Urothelium cell line (cell line): ENCODE results near the gene GIMAP1.
"Not testable (repeated sequence)": the region's sequence is repeated elsewhere in the genome, so short reads cannot be mapped to it uniquely, and the experiment has no call there.

Experiments
- DNase-seq: peaks from one replicate; pipeline ENCODE4 v3.0.0; 2011; ENCODE audit warnings: low spot score, mixed read lengths
- FAIRE-seq: peaks from 2 replicates; lab custom pipeline; 2011; peaks lifted over from hg19 to GRCh38; lab: Jason Lieb, UNC

The GIMAP1 gene

DNA sequence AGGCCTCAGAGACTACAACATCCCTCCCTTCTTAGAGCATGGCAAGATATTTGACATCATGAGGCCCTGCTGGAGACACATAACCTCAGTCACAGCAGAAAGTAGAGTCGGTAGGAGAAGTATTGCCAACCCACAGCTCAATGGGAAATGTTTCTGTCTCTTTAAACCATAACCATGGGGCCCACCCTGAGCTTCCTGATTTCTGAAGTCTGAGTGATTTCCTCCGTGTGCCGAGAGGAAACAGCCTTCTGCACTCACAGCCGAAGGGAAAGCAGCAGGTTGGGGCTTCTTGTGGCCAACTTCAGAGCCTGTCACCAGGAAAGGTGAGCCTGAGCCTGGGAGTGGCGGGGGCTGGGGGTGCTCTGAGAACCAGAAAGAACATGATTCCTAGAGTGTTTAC is at the start of gene GIMAP1:
Gene GIMAP1 (plus strand): TSS at position 246 of the 400 bp plus-strand sequence. CDS start 2,435 bp downstream, outside the sequence.
- FAIRE-seq (no peak), DNase-seq (no peak)

DNA sequence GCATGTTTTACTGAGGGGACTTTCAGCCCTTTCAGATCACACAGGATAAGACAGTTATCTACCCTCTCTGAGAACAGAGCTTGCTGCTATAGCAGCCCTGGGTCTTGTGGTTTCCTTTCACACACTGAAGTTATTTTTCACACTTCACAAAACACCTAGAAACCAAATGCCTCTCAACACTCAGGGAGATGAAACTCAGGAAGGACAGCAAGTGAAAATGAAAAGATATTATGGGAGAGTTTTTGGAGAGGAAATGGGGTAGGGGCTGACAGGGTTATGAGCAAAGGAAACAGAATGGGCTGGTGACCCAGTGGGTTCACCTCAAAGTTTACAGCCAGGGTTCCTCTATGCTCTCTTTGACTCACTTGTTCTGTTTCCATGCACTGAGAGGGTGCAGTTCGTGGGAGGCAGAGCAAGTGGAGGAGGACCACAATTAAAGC is 47.9 kb upstream of the GIMAP1 start:
- FAIRE-seq (no peak), DNase-seq (no peak)

DNA sequence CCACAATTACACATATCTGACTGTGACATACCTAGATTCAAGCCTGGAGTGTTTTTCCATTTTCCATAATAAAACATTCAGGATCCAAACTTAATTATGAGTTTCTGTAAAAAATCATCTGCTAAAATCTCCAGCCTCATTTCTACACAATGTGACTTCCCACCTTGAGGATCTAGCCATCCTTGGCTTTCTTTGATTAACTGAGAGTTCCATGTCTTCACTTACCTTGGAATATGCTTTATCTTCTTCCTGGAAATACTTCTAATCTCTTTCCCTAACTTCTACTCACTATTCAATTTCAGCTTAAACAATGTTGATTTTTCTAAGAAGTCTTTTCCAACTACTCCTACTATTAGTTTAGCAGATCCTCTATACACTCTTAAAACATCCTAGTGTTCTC is 47.4 kb upstream of the GIMAP1 start:
- DNase-seq, result no peak
- FAIRE-seq, result no peak

DNA sequence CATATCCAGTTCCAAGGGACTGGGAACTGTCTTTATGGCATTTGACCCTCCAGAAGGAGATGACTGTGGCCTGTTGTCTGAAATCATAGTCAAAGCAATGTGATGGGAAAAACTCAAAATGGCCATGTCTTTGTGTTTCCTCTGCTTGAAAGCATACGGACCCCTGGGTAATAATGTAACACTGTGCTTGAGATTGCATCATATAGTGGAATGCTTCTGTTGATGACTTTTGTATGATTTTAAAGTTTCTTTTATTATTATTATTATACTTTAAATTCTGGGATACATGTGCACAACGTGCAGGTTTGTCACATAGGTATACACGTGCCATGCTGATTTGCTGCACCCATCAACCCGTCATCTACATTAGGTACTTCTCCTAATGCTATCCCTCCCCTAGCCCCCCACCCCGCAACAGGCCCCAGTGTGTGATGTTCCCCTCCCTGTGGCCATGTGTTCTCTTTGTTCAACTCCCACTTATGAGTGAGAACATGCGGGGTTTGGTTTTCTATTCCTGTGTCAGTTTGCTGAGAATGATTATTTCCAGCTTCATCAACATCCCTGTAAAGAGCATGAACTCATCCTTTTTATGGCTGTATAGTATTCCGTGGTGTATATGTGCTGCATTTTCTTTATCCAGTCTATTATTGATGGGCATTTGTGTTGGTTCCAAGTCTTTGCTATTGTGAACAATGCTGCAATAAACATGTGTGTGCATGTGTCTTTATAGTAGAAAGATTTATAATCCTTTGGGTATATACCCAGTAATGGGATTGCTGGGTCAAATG is 44.4 kb upstream of the GIMAP1 start:
- not testable (repeated sequence) for DNase-seq, FAIRE-seq

DNA sequence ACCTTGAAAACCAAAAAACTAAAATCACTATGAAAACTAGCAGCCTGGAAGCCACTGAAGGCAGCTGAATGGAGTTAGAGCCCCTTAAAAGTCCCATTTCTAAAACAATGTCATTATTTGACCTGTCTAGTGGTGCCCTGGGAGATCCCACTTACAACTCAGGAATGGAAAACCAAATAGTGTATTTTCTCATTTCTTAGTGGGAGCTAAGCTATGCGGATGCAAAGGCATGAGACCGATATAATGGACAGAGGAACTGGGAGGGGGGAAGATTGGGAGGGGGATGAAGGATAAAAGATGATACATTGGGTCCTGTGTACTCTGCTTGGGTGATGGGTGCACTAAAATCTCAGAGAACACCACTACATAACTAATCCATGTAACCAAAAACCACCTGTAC is 40.7 kb upstream of the GIMAP1 start:
- DNase-seq (no peak), FAIRE-seq (no peak)

DNA sequence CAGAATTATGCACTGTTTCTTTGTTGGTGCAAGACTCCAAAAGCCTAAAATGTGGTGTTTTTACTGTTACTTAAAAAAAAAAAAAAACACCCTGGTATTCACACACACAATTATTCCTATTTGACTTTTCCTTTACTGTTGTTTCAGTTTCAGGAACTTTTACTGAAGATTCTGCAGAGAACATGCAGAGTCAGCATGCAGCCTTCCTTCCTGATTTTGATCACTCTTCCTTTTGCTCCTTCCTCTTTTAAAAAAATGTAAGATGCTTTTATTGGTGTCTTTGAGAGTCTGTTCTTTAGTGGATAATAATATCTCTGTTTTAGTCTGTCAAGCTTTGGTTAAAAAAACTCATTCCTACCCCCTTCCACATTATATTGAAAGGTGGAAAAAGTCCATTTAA is 40.1 kb upstream of the GIMAP1 start:
- FAIRE-seq, DNase-seq: not testable (repeated sequence)

DNA sequence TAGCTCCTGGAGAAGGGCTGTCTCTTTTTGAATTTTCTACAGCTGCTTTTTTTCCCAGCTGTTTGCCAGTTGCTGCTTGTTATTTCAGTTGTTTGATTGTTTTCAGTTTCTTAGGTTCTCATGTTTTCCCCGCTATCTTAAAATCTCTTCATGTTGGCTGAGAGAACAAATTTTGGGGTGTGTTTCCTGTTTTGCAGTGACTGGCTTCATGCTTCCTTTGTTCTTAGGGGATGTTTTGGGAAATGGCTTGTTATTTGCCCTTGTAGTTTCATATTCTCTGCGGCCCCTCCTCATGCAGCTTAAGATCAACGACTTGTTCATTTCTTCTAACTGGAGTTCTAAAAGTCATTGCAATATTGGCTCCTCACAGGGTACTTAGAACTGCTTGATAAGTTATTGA is 39.6 kb upstream of the GIMAP1 start:
- FAIRE-seq, DNase-seq: not testable (repeated sequence)

DNA sequence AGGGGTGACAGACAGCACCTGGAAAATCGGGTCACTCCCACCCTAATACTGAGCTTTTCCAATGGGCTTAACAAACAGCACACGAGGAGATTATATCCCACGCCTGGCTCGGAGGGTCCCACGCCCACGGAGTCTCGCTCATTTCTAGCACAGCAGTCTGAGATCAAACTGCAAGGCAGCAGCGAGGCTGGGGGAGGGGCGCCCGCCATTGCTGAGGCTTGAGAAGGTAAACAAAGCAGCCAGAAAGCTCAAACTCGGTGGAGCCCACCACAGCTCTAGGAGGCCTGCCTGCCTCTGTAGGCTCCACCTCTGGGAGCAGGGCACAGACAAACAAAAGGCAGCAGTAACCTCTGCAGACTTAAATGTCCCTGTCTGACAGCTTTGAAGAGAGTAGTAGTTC is 37.8 kb upstream of the GIMAP1 start:
- not testable (repeated sequence) for DNase-seq, FAIRE-seq

DNA sequence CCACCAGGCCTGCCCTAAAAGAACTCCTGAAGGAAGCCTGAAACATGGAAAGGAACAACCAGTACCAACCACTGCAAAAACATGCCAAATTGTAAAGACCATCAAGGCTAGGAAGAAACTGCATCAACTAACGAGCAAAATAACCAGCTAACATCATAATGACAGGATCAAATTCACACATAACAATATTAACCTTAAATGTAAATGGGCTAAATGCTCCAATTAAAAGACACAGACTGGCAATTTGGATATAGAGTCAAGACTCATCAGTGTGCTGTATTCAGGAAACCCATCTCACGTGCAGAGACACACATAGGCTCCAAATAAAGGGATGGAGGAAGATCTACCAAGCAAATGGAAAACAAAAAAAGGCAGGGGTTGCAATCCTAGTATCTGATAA is 36.0 kb upstream of the GIMAP1 start:
- DNase-seq, FAIRE-seq: not testable (repeated sequence)

DNA sequence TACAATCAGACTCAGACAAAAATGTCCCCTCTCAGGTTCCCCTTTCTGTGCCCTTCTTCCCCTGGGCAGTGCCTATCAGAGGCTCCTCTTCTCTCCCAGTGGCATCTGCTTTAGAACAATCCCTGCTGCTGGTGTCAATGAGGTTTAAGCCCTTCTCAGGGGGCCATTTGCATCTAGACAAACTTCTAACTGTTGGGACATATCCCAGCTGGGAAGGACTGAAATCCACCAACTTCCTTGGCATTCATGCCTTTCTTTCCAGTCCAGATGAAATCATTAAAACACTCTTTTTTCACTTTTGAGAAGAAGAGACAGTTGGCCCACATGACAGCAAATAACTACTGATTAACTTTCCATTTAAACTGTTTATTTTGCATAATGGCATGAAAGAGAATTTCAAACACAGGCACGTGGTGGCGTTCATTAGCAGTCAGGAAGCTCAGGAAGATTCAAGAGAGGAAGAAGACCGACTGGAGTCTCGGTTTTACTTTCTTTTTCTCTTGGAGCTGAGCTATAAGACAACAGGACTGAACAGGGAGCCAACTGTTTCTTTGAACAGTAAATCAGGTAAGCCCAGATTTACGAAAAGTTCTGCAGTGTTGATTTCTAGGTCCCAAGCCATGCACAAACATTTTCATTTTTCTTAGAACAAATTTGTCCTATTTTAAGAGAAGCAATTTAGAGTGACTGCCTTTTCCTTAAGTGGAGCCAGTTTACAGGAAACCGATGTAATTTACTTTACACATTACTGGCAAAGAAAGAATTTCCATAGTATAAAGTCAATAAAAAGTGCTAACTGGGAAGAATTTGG is 31.0 kb upstream of the GIMAP1 start, which contains the start of gene GIMAP2:
Gene GIMAP2 (plus strand): TSS at position 488 of the 811 bp plus-strand sequence. CDS start 1,354 bp downstream, outside the sequence.
- FAIRE-seq, result no peak

DNA sequence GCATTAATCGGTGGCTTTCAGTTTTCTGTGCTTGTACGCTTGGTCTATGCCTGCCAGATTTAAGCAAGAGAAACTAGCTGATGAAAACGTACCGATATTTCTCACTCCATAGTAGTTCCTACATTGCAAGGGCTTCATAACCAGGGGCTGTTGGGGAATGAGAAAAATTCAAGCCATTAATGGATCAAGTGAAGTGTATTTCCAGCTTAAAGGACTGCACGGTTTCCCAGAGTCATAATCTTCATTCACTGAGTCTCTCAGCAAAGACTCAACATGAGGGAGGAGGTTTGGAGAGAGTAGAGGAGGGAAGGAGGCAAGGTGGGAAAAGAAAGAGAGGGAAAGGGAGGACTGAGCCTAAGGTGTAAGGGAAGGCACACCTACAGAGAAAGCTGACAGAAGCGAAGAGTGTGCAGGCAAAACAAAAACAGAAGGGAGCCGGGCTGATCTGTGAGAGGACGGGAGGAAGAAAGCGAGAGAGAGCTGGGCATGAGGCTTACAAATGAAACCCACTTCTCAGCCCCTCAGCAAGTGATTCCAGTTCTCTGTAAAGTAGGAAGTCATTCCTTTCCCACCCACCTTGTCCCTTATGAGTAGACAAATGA is 30.3 kb upstream of the GIMAP1 start:
- DNase-seq (no peak), FAIRE-seq (no peak)

More for the DNA sequence above, 31.0 kb upstream of the GIMAP1 start, which contains the start of gene GIMAP2:
- DNase-seq, result no peak

DNA sequence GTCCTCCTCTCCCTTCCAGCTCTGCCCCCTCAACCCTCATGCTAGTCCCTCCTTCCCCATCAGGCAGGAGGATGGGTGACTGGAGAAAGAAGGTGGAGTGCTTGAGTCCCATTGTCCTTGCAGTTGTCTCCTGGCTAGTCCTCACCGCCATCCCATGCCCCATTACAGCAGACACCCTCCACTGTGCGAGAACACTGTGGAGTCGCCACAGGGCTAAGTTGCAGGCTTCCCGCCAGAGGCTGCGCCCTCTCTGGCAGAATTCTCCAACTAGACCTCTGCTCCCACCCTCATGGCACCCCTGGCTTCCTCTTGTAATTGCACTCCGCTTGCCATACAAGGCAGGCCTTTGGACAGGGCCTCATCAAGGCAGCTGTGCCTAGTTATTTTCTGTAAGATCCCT is 27.8 kb upstream of the GIMAP1 start:
- FAIRE-seq (no peak), DNase-seq (no peak)

DNA sequence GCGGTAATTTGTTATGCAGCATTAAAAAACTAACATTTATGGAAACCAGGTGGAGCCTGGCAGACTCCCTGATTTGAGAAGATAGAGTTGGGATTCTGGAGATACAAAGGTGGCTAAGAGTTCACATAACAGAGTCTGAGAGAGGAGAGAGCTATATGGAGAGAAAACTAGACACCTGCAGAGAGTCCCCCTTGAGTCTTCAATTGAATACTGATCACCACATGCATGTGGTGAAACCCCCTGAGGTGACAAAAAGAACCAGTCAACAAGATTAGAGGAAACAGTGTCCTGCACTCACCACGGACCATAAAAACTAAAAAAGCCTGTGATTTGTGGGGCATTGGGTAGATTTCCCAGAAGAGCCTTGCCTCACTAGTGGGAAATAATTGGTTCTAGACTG is 20.8 kb upstream of the GIMAP1 start:
- DNase-seq (no peak), FAIRE-seq (no peak)

DNA sequence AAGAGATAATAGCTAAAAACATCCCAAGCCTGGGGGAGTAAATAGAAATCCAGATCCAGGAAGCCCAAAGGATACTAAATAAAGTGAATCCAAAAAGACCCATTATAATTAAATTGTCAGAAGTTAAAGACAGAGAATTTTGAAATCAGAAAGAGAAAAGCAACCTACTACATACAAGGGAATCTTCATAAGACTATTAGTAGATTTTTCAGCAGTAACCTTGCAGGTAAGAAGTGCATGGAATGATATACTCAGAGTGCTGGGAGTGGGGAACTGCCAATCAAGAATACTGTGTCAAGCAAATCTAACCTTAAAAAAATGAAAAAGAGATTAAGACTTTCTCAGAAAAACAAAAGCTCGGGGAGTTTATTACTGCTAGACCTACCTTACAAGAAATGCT is 13.2 kb upstream of the GIMAP1 start:
- FAIRE-seq (no peak), DNase-seq (no peak)

DNA sequence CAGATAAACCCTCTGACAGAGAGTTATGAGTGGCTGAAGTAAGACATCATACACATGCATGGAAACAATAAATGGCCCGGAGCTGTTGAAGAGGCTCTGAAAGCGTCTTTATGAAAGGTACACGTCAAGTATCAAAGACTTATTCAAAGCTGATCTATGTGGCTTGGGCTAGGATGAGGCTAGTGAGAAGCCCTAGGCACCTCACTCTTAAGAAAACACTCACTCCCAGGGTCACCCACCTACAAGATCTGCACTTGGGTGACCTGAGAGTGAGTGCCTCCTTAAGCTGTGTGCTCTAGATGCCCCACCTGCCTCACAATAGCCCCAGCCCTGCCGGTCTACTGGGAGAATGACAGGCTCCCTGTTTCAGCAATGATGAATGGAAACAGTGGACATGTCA is 1.1 kb upstream of the GIMAP1 start:
- FAIRE-seq, result no peak
- DNase-seq, result no peak

DNA sequence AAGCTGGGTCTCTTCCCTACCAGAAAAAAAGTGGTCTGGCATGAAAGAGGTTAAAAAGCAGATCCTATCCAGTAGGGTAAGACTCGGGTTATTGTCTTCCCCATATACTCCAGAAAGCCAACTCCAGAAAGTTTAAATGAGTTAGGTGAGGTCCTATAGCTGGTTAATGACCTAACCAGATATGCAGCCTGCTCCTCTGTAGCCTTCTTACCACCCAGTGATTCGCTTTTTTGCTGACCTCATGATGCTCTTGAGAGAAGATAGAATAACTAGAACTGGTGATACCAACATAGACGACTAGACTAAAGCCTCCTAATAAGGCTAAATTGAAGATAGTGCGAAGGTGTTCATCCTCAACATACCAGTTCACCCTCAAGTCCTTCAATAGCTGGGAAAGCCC is 675 bp upstream of the GIMAP1 start:
- no peak for FAIRE-seq
- DNase-seq, result no peak

DNA sequence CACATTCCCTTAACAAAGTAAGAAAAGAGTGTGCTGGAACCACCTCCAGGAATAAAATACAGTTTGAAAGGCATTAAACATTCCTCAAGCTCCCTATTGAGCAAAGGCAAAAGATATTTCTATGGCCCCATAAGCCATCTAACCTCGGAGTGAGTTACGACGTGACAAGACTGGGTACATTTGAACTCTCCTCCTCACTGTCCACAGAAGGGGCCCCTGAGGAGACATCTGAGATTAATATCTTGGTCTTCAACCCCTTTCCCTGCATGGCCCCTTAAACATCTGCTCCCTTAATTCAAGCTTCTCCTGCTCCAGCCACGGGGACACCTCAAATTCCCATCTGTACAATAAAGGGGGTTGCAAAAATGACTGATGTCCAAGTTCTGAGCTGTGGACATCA is 526 bp downstream of the GIMAP1 start:
- FAIRE-seq, result no peak
- no peak for DNase-seq

DNA sequence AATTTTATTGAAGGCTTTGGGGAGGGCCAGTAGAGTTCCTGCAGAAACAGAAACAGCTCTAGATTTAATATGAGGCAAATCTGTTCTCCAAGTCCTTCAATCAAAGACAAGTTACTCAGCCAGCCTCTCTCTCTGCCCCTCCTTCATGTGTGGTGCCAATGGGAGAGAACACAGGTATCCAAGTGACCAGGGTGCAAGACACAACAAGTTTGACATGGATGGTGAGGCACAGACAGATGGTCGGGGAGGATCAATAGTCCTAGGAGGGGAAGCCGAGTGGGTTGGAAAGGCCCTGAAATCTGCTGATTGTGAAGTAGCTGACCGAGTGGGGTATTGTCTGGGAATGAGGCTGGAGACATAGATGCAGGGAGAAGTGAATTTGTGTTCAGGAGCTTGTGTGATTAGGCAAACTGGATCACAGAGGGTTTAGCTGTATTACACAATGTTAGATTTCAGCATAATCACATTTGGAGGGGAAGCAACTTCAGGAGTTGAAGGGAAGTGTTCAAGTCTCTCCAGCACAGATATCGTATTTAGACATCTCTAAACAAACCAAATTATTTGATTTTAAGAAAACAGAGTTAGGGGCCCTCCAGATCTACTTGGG is 1.5 kb downstream of the GIMAP1 start:
- FAIRE-seq (no peak), DNase-seq (no peak)

DNA sequence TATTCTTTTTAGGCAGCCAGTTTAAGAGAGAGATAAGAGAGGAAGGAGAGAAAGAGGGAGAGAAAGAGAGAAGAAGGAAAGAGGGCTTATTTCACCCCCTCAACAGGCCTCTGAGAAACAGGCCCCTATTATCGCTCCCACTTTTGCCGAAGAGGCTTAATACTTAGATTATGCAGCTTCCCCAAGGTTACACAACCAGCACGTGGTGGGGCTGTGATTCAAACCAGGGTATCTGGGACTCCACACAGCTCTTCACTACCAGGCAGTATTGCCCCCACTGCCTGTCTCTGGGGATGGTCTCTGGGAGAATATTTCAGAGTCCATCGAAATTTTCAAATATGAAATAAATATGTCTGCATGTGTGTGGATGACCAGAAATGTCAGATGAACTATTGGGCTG is 3.0 kb downstream of the GIMAP1 start:
- no peak for DNase-seq
- FAIRE-seq, result no peak

DNA sequence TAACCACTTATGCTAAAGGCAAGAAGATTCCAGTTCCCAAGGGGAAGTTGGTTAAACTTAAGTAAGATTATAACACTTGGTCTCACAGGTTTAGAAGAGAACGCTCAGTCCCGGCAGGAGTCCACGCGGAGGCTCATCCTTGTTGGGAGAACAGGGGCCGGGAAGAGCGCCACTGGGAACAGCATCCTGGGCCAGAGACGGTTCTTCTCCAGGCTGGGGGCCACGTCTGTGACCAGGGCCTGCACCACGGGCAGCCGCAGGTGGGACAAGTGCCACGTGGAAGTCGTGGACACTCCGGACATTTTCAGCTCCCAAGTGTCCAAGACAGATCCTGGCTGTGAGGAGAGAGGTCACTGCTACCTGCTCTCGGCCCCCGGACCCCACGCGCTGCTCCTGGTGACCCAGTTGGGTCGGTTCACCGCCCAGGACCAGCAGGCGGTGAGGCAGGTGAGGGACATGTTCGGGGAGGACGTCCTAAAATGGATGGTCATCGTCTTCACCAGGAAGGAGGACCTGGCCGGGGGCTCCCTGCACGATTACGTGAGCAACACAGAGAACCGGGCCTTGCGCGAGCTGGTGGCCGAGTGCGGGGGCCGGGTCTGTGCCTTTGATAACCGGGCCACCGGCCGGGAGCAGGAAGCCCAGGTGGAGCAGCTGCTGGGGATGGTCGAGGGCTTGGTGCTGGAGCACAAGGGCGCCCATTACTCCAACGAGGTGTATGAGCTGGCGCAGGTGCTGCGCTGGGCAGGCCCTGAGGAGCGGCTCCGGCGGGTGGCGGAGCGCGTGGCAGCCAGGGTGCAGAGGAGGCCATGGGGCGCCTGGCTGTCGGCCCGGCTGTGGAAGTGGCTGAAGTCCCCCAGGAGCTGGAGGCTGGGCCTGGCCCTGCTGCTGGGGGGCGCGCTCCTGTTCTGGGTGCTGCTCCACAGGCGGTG is 3.8 kb downstream of the GIMAP1 start:
- no peak for FAIRE-seq
- no peak for DNase-seq
